NCI-H82 (cell line): ENCODE data around the gene TTC22.

Experiments
- DNase-seq: peaks from one replicate; lab custom pipeline; 2025; lab: John Stamatoyannopoulos, UW

TTC22 gene

GRCh38 chr1:54808443-54809207, 7.5 kb upstream of the TTC22 start:
- DNase-seq: peak; percentile 15

GRCh38 chr1:54807756-54808155, 6.6 kb upstream of the TTC22 start:
- DNase-seq: no peak

- no peak for DNase-seq
These were observed 5.9 kb upstream of the TTC22 start for GRCh38 chr1:54806931-54807611.

- DNase-seq: no peak
These were observed 4.9 kb upstream of the TTC22 start for GRCh38 chr1:54805981-54806381.

- no peak for DNase-seq
These were observed 4.3 kb upstream of the TTC22 start for GRCh38 chr1:54805466-54805865.

- no peak for DNase-seq
These were observed 3.5 kb upstream of the TTC22 start for GRCh38 chr1:54804471-54805132.

GRCh38 chr1:54803761-54804470, 2.8 kb upstream of the TTC22 start:
- DNase-seq: no peak

GRCh38 chr1:54800041-54800898, 853 bp downstream of the TTC22 start:
- no peak for DNase-seq

GRCh38 chr1:54798769-54799641, 2.1 kb downstream of the TTC22 start:
- peak; percentile 65 for DNase-seq

GRCh38 chr1:54798206-54798605, 2.9 kb downstream of the TTC22 start:
- DNase-seq: no peak

GRCh38 chr1:54796902-54797301, 4.2 kb downstream of the TTC22 start:
- DNase-seq: peak; percentile 29

GRCh38 chr1:54795841-54796468, 5.2 kb downstream of the TTC22 start:
- no peak for DNase-seq

GRCh38 chr1:54795356-54795665, 5.8 kb downstream of the TTC22 start:
- no peak for DNase-seq

- no peak for DNase-seq
These were observed 6.4 kb downstream of the TTC22 start for GRCh38 chr1:54794451-54795355.

GRCh38 chr1:54792686-54793282, 8.3 kb downstream of the TTC22 start:
- DNase-seq: peak; percentile 89

GRCh38 chr1:54791880-54792522, 9.1 kb downstream of the TTC22 start:
- DNase-seq: peak; percentile 92

- DNase-seq: no peak
These were observed 12.7 kb downstream of the TTC22 start for GRCh38 chr1:54788459-54788858.

GRCh38 chr1:54787604-54788003, 13.5 kb downstream of the TTC22 start:
- no peak for DNase-seq
